NCI-H510A treated with DMSO at 0.1 percent for 48 hours (cell line): ENCODE measurements around the gene GARNL3.
A peak's percentile ranks its signal among the peaks of the same experiment; 100 is the strongest.

Experiments
- DNase-seq: peaks from one replicate; lab custom pipeline; 2025; lab: John Stamatoyannopoulos, UW

The GARNL3 gene

DNA sequence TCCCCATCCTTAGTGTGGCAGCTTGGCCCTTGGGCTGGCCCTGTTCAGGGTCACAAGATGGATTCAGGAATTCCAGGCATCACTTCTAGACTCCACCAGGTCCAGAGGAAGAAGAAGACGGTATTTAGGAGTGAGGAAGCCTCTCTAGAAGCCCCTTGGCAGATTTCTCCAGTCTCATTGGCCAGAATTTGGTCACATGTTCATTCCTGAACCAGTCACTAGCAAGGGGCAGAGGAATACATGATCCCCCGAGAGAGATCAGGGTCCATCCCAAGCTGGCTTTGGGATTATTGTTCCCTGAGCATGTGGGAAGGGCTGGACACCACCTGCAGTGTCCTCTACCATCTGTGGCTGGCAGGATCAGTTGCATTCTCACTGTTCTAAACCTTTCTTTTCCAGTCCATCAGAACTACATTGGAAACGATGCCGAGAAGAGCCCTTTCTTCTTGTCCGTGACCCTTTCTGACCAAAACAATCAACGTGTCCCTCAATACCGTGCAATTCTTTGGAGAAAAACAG lies 48.5 kb downstream of the GARNL3 start:
- DNase-seq = no peak

DNA sequence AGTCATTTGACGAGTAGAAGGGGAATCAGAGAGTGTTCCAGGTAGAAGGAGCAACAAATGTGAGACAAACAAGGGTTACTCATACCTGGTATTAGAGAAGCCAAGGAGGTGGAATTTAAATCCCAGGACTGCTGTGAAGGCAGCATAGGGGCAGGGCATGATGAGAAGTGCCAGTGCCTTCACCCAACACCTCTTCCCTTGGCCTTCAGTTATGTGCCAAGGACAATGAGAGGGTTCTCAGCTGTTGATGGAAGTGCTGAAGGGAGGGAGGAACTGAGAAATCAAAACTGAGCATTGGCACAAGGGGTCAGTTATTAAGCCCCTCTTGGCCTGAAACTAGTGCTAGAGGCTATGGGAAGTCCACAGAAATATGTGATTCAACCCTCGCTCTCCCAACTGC lies 50.3 kb downstream of the GARNL3 start:
- no peak for DNase-seq

DNA sequence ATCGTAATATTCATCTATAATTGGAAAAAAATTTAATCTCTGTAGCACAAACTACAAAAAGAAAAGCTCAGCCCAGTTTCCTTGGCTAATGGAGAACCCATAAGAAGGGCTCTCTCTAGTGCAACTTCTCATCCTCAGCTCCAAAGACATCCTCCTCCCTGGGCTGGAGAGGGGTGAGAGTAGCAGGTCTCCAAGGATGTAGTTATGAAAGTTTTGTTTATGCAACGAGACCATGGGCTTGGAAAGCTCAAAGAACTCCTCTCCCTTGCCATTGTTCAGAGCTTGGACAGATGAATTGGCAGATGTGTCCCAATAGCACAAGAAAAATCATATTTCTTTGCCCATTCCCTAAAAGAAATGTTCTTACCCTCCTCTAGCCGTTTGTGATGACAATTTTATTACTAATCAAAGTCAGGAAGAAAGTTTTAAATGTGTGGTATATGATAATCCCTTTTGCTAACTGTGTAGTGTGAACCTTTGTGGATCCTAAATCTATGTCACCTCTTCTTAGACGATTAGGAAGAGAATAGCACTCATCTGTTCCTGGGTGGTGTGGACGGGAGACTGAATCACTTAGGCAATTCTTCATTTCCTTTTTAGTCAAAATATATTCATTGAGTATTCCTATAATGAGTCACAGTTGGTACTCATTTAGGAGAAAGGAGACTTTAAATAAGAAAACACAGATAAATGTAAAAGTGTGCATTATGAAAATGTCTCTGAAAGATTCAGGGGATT lies 52.2 kb downstream of the GARNL3 start:
- no peak for DNase-seq

GRCh38 chr9:127318651-127319167 lies 54.1 kb downstream of the GARNL3 start:
- peak; percentile 55 for DNase-seq

DNA sequence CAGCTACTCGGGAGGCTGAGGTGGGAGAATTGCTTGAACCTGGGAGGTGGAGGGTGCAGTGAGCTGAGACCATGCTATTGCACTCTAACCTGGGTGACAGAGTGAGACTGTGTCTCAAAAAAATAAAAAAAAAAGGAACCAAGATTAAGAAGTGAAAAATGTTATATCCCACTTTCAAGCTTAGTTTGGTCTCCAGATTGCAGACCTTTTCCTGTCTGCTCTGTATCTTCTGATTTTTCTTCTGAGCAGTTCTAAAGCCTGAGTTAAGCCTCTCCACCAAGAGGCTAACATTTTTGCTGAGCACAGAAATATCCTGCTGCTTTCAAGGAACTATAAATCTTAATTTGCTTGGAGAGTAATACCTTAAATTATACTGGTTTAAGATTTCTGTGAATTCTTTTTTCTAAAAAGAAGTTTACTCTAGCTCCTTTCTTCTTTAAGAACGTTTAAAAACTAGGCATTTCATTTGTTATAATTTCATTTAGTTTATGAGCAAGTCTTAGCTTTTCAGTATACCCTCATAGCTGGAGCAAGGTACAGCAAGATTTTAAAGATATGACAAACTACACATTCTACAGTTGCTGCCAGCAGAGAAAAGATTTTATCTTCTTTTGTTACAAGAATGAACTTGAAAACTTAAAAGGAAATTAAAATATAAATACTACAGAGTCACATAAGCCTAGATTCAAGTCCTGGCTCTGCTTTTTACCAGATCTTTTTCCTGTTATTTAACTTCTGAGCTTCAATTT lies 55.0 kb downstream of the GARNL3 start:
- no peak for DNase-seq

GRCh38 chr9:127320115-127320378 lies 55.5 kb downstream of the GARNL3 start:
- DNase-seq = no peak

DNA sequence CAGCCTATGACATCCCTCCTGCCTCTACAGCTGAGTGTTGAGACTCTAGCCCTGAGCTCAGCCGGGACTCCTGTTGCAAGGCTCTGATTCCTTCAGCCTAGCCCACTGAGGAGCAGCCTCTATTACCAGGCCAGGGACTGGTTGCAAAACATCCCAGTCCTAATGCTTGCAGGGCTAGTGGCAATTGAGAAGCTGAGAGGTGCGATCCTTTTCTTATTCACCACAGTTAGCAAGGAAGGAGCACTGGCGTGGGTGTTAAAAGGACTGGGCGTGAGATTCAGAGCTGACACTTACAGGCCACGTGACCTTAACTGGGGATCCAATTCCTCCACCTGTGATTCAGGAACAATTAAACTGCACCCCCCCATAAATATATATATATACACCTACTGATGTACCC lies 58.8 kb downstream of the GARNL3 start:
- no peak for DNase-seq

GRCh38 chr9:127330501-127330900 lies 65.9 kb downstream of the GARNL3 start:
- DNase-seq = peak; percentile 65

DNA sequence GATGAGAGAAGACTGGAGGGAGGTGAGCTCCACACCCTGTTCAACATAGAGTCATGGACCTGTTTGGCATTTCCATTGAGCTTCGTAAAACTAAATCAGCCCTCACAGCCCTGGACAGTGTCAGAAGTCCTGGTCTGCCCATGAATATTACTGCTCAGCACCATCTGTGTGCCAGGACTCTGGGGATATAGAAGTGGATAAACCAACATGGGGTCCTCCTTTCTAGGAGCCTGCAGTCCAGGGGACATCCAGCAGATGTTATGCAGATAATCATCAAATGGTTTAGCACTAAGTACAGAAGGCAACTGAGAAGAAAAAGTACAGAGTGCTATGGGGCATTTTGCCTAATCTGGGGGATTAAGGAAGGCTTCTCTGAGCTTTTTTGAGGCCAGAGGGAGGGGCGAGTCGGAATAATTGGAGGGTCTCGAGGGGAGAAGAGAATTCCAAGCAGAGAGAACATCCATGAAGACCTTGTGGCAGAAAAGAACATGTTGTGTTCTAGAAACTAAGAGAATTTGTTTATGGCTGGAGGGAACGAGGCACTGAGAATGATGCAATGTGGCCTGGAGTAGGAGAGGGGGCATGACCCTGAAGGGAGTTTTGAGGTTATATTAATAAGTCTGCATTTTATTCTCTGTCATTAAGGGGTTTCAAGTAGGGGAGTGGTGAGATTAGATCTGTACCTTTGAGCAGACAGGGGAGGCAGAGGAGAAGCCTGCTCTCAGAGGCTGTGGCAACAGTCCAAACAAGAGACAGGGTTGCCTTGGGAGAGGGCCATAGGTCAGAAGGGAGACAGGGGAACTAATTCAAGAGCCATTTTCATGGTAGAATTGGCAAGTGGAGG lies 68.9 kb downstream of the GARNL3 start:
- no peak for DNase-seq

DNA sequence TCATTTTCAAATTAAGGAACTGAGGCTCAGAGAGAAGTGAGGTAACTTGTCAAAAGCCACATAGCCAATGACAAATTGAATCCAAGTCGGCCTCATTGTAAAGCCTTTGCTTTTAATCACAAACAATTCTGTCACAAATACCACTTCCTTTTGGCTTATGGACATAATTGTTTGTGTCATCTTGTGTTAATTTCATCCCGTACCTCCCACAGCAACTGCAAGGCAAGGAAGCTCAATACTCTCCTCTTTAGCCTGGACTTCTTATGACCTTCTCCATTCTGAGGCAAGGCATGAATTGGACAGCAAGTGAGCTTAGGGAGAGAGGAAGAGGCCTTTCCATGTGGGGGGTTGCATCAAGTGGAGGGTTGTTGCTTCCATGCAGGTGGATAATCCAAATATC lies 70.2 kb downstream of the GARNL3 start:
- no peak for DNase-seq

DNA sequence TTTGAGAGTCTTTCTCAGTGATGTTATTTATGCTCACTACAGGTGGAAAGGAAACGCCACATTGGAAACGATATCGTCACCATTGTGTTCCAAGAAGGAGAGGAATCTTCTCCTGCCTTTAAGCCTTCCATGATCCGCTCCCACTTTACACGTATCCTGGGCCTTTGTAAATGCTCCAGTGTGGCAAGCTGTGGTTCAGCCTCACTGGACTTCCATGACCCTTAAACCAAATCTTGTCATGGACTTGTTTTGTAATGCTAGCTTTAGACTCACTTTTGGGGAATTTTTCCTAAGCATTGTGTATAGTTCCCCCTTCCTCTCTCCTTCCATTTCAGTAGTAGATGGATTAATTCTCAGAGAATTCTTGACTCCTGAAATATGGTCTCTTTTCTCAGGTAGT lies 71.5 kb downstream of the GARNL3 start:
- no peak for DNase-seq

- no peak for DNase-seq
These were observed 72.2 kb downstream of the GARNL3 start for GRCh38 chr9:127336506-127337352.

- no peak for DNase-seq
These were observed 76.1 kb downstream of the GARNL3 start for GRCh38 chr9:127340721-127341120.

- no peak for DNase-seq
These were observed 76.6 kb downstream of the GARNL3 start for GRCh38 chr9:127341152-127341551.

DNA sequence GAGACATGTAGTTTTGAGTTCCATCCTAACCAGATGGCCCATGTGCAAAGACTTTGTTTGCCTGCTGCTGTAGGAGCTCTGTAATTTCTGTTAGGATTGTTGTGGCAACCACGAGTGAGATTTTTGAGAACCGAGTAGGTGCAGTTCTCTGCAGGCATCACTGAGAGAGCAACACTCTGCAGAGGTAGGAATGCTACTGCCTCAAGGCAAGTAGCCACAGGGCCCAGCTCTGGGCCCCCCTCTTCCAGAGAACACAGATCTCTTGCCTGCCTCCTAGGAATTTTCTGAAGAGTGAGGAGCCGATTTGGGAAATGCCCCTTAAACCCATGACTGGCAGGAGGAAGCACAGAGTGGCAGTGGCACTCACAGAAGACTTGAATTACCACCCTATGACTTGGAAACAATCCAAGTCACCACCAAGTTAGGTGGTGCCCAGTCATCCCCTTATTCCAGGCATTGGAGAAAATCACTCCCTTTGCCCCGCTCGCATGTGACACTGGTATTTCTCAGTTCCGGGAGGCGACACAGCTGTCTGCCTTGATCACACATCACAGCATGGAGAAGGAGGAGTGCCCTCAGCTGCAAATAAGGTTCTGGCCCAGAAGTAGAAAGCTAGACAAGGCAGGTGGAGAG lies 79.9 kb downstream of the GARNL3 start:
- DNase-seq = no peak

DNA sequence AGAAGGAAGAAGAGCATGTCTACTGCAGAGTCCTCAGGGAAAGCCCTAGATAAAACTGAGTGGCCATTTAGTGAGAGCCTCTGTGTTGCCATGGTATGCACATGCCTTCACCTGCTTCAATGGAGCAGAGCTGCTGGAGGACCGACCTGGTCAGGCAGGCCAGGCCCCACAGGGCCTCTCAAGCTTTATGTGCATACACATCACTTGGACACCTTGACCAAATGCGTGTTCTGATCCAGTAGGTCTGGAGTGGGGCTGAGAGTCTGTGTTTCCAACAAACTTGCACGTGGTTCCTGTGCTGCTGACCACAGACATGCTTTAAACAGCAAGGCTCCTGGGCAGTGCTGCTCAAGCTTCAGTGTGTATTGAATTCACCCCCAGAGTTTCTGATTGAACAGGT lies 81.0 kb downstream of the GARNL3 start:
- DNase-seq = no peak

GRCh38 chr9:127346584-127346983 lies 82.0 kb downstream of the GARNL3 start:
- no peak for DNase-seq

GRCh38 chr9:127347831-127348776 lies 83.5 kb downstream of the GARNL3 start:
- DNase-seq = peak; percentile 29

- peak; percentile 70 for DNase-seq
These were observed 85.0 kb downstream of the GARNL3 start for GRCh38 chr9:127349483-127350113.
